Measurements from ENCODE around the gene ITGA11.

The ITGA11 gene

GRCh38 chr15:68353421-68354135 is 78.4 kb downstream of the ITGA11 start:
- peak; percentile 27 for DNase-seq (ENCODE audit: low read depth)

- DNase-seq (ENCODE audit: low read depth) = peak; percentile 97
Measured at GRCh38 chr15:68352401-68353062, 79.4 kb downstream of the ITGA11 start.

DNA sequence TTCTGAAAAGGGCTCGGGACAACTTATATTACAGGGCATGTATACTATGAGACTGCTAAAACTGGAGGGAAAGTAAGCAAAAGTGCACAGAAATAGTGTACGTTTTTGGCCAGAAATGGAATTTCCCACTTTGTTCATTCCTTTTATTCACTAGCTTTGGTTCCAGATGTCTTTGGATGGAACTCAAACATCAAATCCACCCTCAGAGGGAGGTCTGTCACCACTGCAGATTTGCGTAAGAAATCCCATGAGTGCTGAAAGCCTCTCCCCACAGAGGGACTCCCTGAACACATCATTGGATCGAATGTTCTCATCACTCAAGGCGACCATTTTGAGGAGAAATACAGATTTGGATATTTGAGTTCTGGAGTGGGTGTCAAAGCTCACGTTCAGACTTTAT is 82.8 kb downstream of the ITGA11 start:
- no peak for DNase-seq (ENCODE audit: low read depth)

DNA sequence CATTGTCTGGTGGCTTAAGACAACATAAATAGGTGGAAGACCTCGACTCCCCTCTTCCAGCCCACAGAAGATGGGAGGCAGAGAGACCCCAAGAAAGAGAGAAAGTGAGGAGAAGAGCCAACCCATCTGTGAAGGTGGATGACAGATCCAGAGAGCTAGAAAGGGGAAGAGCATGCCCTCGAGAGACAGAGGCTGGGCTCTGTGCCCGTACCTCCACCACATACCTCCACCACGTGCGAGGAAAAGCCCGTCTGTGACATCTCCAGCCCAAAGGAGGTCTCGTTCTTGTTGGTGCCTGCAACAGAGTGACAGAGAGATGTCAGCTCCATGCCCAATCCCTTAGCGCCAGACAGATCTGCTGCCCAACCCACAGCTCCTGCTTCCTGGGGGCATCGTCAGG is 83.4 kb downstream of the ITGA11 start:
- DNase-seq (ENCODE audit: low read depth) = no peak

DNA sequence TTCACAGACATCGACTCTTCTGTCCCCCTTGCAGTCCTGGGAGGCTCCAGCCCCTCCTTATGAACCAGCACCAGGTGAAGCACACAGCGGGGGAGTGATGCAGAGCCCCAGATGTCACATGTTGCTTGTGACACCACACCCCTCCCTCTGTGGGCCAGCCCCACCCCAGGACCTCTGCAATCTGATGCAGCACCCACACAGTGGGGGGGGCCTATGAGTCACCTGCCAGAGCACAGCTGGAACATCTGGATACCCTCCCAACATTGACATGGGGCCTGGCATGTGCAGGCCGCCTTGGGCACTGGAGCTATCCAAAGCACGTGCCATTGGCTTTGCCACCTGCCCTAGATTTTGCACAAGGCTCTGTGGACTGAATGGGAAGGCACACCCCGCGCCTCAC is 83.9 kb downstream of the ITGA11 start:
- no peak for DNase-seq (ENCODE audit: low read depth)

DNA sequence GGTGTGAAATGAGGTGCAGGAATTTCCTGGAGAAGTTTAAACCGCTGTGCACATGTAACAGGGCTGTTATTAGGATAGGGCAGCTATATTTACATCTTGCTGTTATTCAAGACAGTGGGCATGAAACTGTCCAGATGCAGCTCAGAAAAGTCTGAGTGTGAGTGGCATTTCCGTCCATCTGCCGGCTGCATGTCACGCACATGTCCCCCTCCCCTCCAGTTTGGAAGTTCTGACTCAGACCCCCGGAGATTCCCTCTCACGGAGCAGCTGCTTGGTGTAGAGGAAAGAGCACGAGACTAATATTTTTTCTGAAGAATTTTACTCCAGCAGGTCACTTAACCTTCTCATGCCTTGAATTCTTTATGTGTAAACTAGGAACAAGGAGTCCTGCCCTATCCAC is 84.6 kb downstream of the ITGA11 start:
- DNase-seq (ENCODE audit: low read depth) = peak; percentile 40

DNA sequence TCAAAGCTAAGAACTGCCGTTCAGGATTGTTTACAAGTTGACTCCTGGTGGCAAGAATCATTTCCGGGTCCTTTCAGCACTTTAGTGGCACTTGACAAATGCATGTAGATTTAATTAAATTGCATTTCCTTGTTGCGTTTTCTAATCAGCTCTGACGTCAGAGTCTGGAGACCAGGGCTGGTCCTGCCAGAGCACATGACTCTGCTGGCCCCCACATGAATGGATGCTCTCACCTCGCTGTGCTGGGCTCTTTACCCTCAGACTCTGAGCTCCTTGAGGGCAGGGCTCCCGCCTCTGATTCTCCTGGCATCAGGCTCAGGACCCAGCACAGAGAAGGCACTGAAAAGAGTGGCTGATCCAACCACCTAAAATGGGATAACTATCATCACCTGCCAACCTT is 85.0 kb downstream of the ITGA11 start:
- DNase-seq (ENCODE audit: low read depth) = no peak

DNA sequence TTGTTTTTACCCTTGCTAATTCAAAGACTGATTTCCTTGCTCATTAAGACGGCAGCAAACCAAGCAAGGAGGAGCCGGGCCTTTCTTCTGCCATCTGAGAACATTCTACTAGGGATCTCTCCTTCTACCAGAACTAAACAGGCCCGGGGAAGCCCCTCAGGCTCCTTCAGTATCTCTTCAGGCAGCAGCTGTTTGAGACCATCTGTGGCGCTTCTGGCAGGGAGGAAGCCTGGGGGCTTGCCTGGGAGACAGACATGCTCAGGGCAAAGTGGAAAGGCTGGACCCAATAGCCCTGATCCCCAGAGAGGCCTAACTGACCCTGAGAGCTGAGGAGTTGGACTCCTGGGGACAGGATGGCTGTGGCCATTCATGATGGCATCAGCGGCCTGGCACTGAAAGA is 86.5 kb downstream of the ITGA11 start:
- DNase-seq (ENCODE audit: low read depth) = no peak

DNA sequence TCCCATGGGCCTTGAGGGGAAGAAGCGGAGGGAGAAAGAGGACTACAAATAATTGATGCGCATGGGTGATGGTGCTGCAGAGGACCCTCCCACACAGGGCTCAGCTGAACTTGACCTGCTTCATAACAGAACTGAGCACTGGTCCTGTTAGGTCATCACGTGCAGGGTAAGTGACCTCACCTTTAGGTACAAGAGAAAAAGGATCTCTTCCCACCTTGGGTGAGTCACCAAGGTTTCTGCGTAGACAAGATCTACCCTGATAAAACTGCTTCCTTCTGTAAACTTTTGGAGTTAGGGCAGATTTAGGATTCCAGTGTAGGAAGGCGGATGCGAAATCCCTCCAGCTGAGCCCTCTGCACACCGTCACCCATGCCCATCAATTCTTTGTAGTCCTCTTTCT is 87.4 kb downstream of the ITGA11 start:
- DNase-seq (ENCODE audit: low read depth) = no peak

DNA sequence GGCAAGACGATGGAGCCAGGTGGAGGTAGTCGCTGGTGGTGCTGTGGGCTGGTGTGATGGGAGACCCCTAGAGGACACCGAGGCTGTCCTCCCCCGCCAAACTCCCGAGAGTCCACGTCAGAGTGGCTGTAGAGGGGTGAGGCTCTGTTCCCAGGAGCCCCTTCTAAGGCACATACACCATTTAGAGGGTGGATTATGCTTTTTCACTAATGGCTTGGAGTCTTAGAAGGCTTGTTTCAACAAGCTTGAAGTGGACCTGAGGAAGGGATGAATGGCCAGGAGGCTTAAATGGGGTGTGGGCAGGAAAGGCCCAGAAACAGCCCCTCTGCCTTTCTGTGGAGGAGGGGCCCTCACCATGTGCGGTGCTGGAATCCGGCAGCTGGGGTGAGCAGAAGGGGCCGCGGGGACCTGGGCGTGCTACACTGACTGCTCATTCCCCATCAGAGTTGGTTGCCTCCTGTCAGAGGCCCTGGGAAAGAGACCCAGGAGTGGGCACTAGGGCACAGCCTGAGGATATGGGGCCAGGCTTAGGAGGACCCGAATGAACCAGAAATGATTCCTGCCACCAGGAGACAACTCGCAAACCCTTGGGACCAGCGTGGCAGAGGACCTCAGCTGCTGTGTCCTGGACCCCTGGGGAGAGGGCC is 88.3 kb downstream of the ITGA11 start:
- no peak for DNase-seq (ENCODE audit: low read depth)

DNA sequence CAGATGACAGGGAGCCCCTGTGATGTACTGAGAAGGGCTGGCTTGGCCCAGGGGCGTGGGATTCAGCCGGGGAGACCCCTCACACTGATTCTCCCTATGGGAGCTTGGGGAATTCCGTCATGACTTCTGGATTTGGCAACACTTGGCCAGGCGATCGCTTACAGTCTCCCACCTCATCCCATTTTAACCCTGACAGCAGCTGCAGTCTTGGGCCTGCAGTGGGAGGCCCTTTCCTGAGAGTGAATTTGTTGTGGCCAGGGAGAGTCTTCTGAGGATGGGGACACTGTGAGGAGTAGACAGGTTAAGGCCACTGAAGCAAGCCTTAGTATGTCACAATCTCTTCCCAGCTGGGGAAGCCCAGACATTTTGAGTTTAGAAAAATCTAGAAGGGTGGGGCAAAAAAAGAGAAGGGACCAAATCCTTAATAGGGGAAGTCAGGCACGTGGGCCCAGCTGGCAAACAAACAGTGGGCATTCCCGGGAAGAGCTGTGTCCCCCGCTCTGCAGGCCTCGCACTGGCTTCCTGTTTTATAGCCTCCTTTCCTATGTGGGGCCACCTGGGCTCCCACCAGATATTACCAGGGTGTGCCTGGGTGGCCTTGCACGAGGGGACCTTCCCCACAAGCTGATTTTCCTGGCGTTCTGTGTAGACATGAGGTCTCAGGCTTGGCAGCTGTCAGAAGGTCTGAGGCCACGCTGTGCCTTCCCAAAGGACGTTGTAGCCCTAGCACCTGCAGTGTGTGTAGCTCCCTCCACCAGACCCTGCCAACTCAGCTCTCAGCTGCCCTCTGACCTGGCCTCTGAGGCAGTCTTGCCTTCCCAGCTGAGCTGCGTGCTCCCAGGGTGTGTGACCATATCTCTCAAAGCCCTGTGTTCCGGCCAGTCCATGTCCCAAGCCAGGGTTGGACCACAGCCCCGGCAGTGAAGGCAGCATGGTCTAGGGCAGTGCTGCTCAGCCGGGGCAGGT is 89.9 kb downstream of the ITGA11 start:
- DNase-seq (ENCODE audit: low read depth) = no peak

GRCh38 chr15:68340726-68341671 is 91.0 kb downstream of the ITGA11 start:
- no peak for DNase-seq (ENCODE audit: low read depth)

DNA sequence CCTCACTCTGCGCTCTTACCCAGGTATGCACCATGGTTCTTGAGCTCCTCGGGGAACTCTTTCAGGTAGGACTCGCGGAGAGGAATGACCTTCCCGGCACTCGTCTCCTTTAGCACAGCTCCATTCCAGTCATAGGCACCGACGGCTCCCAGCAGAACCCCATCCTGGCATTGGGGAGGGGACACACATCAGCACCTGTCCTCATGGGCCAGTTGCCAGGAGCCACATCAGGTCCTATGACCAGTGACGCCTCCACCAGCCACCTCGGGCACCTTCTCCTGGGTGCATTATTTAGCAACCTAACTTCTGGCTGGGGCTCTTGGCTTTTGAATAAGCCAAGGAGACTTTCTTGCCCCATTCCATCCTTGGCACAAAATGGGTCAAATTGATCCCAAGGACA is 92.5 kb downstream of the ITGA11 start:
- DNase-seq (ENCODE audit: low read depth) = no peak

DNA sequence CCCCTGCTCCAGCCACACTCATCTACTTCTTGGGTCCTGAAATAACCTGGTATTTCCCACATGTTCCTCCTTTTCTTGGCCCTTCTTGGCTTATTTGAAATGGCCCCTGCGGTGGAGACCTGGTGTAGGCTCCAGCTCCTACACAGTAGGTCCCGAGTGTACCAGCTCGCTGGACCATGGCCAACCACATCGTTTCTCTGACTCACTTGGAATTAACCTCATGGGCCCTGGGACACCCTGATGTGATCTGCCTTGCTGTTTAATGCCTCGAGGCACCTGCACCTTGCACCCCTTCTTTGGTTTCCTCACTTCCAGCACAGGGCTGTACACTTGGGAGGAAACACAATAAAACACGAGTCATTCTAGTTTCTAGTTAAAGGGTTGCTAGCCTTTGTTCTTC is 94.1 kb downstream of the ITGA11 start:
- peak; percentile 28 for DNase-seq (ENCODE audit: low read depth)

GRCh38 chr15:68336516-68336915 is 95.4 kb downstream of the ITGA11 start:
- no peak for DNase-seq (ENCODE audit: low read depth)

- no peak for DNase-seq (ENCODE audit: low read depth)
Measured at GRCh38 chr15:68335655-68336054, 96.3 kb downstream of the ITGA11 start.

- DNase-seq (ENCODE audit: low read depth) = no peak
Measured at GRCh38 chr15:68335251-68335650, 96.7 kb downstream of the ITGA11 start.

DNA sequence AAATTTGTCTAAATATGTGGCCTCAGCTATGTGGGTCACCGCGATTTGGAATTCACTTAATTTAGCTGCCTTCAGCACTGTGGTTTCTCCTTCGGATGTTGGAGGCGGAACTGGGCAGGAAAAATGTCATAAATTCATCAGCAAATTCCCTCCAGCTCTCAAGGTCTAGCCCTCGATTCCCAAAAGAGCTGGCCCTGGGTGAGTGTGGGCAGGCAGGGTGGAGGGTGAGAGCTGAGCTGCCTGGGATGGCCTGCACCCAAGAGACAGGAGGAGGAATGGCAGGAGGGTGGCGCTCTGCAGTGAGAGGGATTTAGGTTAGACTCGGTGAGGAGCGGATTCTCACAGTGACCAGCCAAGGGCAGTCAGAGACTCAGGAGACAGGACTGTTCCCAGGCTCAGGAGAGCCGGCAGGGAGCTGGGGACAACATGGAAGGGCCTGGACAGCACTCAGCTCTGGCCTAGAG is 97.3 kb downstream of the ITGA11 start:
- DNase-seq (ENCODE audit: low read depth) = no peak

DNA sequence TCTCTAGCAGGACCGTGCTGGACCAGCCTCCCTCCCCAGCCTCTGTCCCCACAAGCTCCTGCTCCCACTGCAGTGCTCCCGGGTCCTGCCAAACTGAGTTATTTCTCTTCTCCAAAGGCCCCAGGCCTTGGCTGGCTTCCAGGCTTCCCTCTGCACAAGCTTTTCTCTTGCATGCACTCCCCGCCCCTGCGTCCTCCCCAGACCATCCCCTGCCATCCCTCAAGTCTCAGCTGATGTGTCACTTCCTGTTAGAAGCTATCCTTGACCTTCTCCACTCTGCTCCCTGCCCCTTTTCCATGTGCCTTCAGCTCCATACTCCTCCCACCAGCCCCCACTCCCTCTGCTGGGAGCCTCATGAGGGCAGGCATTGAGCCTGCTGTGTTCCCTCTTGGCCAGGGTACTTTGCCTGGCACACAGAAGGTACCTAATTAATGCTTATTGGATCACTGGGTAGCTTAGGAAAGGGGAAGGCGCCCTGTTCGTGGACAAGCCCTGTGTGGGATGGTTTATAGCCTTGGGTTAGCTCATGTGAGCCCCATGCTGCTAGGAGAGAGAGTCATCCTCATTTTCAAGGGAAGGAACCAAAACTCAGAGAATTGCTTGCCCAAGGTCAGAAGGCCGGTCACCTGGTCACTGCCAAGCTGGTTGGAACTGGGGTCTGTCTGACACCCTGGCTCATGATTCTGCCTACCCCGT is 98.0 kb downstream of the ITGA11 start:
- peak; percentile 63 for DNase-seq (ENCODE audit: low read depth)

DNA sequence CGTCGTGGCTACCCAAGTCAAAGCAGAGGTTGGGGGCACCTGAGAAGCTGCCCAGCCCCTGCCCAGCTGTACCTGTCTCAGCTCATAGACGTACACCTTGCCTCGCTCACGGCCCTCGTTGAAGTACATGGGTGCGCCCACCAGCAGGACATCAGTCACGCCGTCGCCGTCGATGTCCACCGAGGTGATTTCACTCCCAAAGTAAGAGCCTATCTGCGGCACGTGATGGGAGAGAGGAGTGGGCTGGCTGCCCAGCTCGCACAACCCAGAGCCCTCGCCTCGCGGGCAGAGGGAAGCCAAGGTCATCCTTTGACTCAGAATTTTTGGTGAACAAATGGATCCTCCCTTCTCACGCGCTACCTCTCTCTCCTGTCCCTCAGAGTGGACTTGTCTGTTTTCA is 99.7 kb downstream of the ITGA11 start:
- no peak for DNase-seq (ENCODE audit: low read depth)

Data from ELR (cell line).